HepG2 (cell line): ENCODE data around the gene FAM89B. TPM values are rescaled to one million over a fixed set of nuclear protein-coding genes. Genes with fewer than 3 reads are reported as not detected.

ENCODE experiments used
- ATAC-seq: fragments of 200-7000 bp; cut with Tn5 transposase; 3 replicates; pipeline ENCODE4 v1.9.1; 2020; ENCODE audit warnings: mild to moderate bottlenecking, moderate library complexity
- BruUV-seq: library from RNA; stranded (reverse); fragments of 400-500 nt; replicated peaks from 2 replicates; lab custom pipeline; 2021; lab: Mats Ljungman, UMichigan
- CTCF ChIA-PET: fragments of 300-600 bp; formaldehyde crosslinking; extraction: SDS; loops from one replicate; lab custom pipeline; 2021; ENCODE audit warnings: low total read pairs, inconsistent platforms, low intra/inter-chr PET ratio; lab: Yijun Ruan, JAX
- POLR2A ChIA-PET: fragments of 350-600 bp; sonication (Branson Sonifier 250); formaldehyde crosslinking; loops from one replicate; lab custom pipeline; 2020; ENCODE audit warnings: antibody characterized with exemption, inconsistent platforms; lab: Yijun Ruan, JAX
- DNase-seq: peaks from one replicate; pipeline ENCODE4 v3.0.0-alpha.2; 2015; ENCODE audit warnings: low spot score
- FAIRE-seq: peaks from 3 replicates; lab custom pipeline; 2011; peaks lifted over from hg19 to GRCh38; lab: Jason Lieb, UNC
- H2AFZ ChIP-seq: one replicate; pipeline ENCODE4 v1.6.1; 2011; ENCODE audit warnings: low read length, inconsistent platforms
- H3K27ac ChIP-seq: fragments of 300-600 bp; 3 replicates; pipeline ENCODE4 v1.8.0; 2011; ENCODE audit warnings: mixed run types, mild to moderate bottlenecking, mixed read lengths, low read length, inconsistent platforms; ENCODE audit not compliant: insufficient read depth; ENCODE audit errors: extremely low read length
- H3K27me3 ChIP-seq, 2 experiments: fragments of 200-600 bp in 1 of 2; 2 replicates in 1 of 2; 3 replicates in 1 of 2; pipeline versions ENCODE4 v1.6.0 to v1.8.0; 2011; ENCODE audit warnings: low read length in 2 of 2, mild to moderate bottlenecking in 2 of 2, moderate library complexity in 2 of 2, inconsistent platforms in 1 of 2; ENCODE audit not compliant: insufficient read depth in 2 of 2, control insufficient read depth in 1 of 2
- H3K36me3 ChIP-seq, 2 experiments: fragments of 200-600 bp in 1 of 2; replicated peaks in 1 of 2; 2 replicates in 1 of 2; 3 replicates in 1 of 2; pipeline versions ENCODE4 v1.5.1 to v1.8.0; 2011; ENCODE audit warnings: low read length in 2 of 2, inconsistent platforms in 1 of 2; ENCODE audit not compliant: insufficient read depth in 2 of 2, control insufficient read depth in 1 of 2
- H3K4me1 ChIP-seq: 2 replicates; pipeline ENCODE4 v1.5.1; 2012; ENCODE audit warnings: low read length, inconsistent platforms; ENCODE audit not compliant: insufficient read depth
- H3K4me2 ChIP-seq: 2 replicates; pipeline ENCODE4 v1.6.0; 2011; ENCODE audit warnings: low read depth, low read length, inconsistent platforms
- H3K4me3 ChIP-seq, 3 experiments: fragments of 200-600 bp in 1 of 3; sonication (generic), shearing (Covaris generic) in 1 of 3; replicated peaks in 1 of 3; 2 replicates each; pipeline ENCODE4 v1.5.1; 2011 to 2016; ENCODE audit warnings: low read length in 3 of 3, inconsistent platforms in 2 of 3, low read depth in 2 of 3, mild to moderate bottlenecking in 2 of 3, control low read depth in 1 of 3, mixed read lengths in 1 of 3; ENCODE audit not compliant: insufficient read depth in 1 of 3
- H3K79me2 ChIP-seq: one replicate; pipeline ENCODE4 v1.6.1; 2011; ENCODE audit warnings: low read length, inconsistent platforms; ENCODE audit not compliant: insufficient read depth
- H3K9ac ChIP-seq: 2 replicates; pipeline ENCODE4 v1.6.0; 2011; ENCODE audit warnings: mild to moderate bottlenecking, low read depth, low read length, inconsistent platforms; ENCODE audit not compliant: insufficient read depth
- H3K9me3 ChIP-seq: 2 replicates; pipeline ENCODE4 v1.5.1; 2012; ENCODE audit warnings: mild to moderate bottlenecking, low read length
- H4K20me1 ChIP-seq: 2 replicates; pipeline ENCODE4 v1.6.0; 2011; ENCODE audit warnings: inconsistent platforms, mild to moderate bottlenecking, low read length, moderate library complexity; ENCODE audit not compliant: insufficient read depth
- ARNTL ChIP-seq: sonication (generic); formaldehyde crosslinking; IDR thresholded peaks from 2 replicates; pipeline ENCODE4 v1.4.0; 2020; ENCODE audit warnings: mild to moderate bottlenecking, missing genetic modification reagents
- CSRNP2 ChIP-seq: sonication (generic); formaldehyde crosslinking; conservative IDR thresholded peaks from 2 replicates; pipeline ENCODE4 v1.8.0; 2022; ENCODE audit warnings: low read depth, missing genetic modification reagents
- FOXM1 ChIP-seq: sonication (generic); formaldehyde crosslinking; IDR thresholded peaks from 2 replicates; pipeline ENCODE4 v1.5.0; 2020; ENCODE audit warnings: missing genetic modification reagents
- HDAC6 ChIP-seq: fragments of 200-600 bp; sonication (generic); IDR thresholded peaks from 2 replicates; pipeline ENCODE4 v1.7.0; 2017; ENCODE audit warnings: mild to moderate bottlenecking, antibody characterized with exemption, low read length, low read depth
- HIVEP1 ChIP-seq: sonication (generic); formaldehyde crosslinking; IDR thresholded peaks from 2 replicates; pipeline ENCODE4 v1.4.0; 2020; ENCODE audit warnings: mild to moderate bottlenecking, missing genetic modification reagents
- NCOA1 ChIP-seq: sonication (generic); formaldehyde crosslinking; IDR thresholded peaks from 2 replicates; pipeline ENCODE4 v1.9.0; 2021; ENCODE audit warnings: missing genetic modification reagents
- SMAD3 ChIP-seq: sonication (generic); formaldehyde crosslinking; IDR thresholded peaks from 2 replicates; pipeline ENCODE4 v1.4.0; 2020; ENCODE audit warnings: missing genetic modification reagents
- XRCC5 ChIP-seq: fragments of 200-400 bp; formaldehyde crosslinking; optimal IDR thresholded peaks from 2 replicates; pipeline ENCODE3; 2017; ENCODE audit warnings: mild to moderate bottlenecking, low read length
- ZFX ChIP-seq: sonication (generic); formaldehyde crosslinking; IDR thresholded peaks from 2 replicates; pipeline ENCODE4 v1.4.0; 2020; ENCODE audit warnings: mild to moderate bottlenecking, low read depth, missing genetic modification reagents, moderate library complexity
- ZKSCAN5 ChIP-seq: sonication (generic); formaldehyde crosslinking; IDR thresholded peaks from 2 replicates; pipeline ENCODE4 v1.5.1; 2020; ENCODE audit warnings: mild to moderate bottlenecking, missing genetic modification reagents
- ZNF205 ChIP-seq: IDR thresholded peaks from 2 replicates; pipeline ENCODE4 v1.6.1; 2018; ENCODE audit warnings: missing biosample characterization, missing genetic modification reagents
- WGBS: methylation state at CpG from one replicate; pipeline ENCODE4 v1.1.6; 2017; ENCODE audit warnings: low lambda C conversion rate; 5-methylcytosine and 5-hydroxymethylcytosine counted together
- in situ Hi-C: cut with HindIII; loops from 2 replicates; pipeline ENCODE4 v1.10.0; 2017; ENCODE audit warnings: low pct_unique_long_range_greater_than_20kb; ENCODE audit not compliant: extremely low pct_ligation_motif_present
- intact Hi-C: fragments of 100-400 bp; cut with micrococcal nuclease; formaldehyde crosslinking; loops from one replicate; pipeline ENCODE4 v1.10.0; 2022; ENCODE audit not compliant: unreplicated experiment
- polyA plus RNA-seq, 8 experiments: library from polyadenylated mRNA; depleted of rRNA in 3 of 8; stranded (reverse) in 7 of 8; unstranded in 1 of 8; fragments of >200 nt; fragmentation: Illumina TruSeq in 4 of 8; extraction: Trizol in 4 of 8; gene quantifications; 2 replicates each; pipeline versions ENCODE4 v1.2.1 to v1.2.3, GENCODE V29; 2011 to 2016; ENCODE audit warnings: low read depth in 4 of 8, missing spikeins in 1 of 8, mixed read lengths in 1 of 8; ENCODE audit not compliant: insufficient read depth in 1 of 8
- total RNA-seq, 5 experiments: library from RNA; depleted of rRNA; stranded (reverse); fragments of >200 nt; fragmentation: Illumina TruSeq; extraction: Trizol; gene quantifications; 2 replicates each; pipeline ENCODE4 v1.2.3, GENCODE V29; 2016; ENCODE audit warnings: low read depth in 1 of 5
- TF ChIP-seq, protein P1 (sequence below): sonication (generic); formaldehyde crosslinking; conservative IDR thresholded peaks from 2 replicates; pipeline ENCODE4 v1.5.0; 2020; ENCODE audit warnings: missing genetic modification reagents

FAM89B gene
- total and polyA plus RNA-seq, 2 of the 13 experiments (the other 11 are each of a cell fraction or from before 2014, with no cell fraction given): 5.7 to 8.0 TPM

DNA sequence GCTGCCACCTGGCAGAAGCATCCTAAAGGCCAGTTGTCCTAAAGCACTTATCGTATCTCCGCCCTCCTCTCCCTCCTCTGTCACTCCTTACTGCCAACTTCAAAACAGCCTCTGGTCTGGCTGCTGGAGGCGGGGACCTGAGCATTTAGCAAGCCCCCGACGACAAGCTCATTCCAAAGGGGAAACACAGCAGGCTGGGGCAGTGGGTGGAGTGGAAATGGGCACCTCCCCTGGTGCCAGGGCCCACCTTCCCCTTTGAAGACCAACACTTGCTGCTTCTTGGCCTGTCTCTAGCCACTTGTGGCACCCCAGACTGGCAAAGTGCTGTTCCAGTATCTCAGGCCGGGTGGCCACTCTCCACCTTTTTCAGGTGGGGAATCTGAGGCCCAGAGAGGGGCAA lies 38.1 kb downstream of the FAM89B start:
- H3K27me3 ChIP-seq: no peaks in the 10 kb centered on the region; a peak in 1 of 5 replicates
- no peaks in the 10 kb centered on the region for H3K9me3 ChIP-seq
- peak overlapping the region; percentile 96 for H3K4me2 ChIP-seq
- FAIRE-seq (no peak), DNase-seq (no peak), ATAC-seq (no peak)
- no peak overlapping the region for H2AFZ ChIP-seq
- POLR2A ChIA-PET: interaction anchor here (0.8 to 1.3 kb wide), 7 partner anchors 10 to 59 kb away, joined by 3 to 4 read pairs (median 4); partner anchors contain the start of genes KCNK7, RELA and ZNRD2
- peaks cover 37% of the 10 kb centered on the region for H3K4me1 ChIP-seq
- peak overlapping the region in 1 of 3 experiments; percentile 97; a peak in 1 of 6 replicates for H3K4me3 ChIP-seq
- intact Hi-C loops (no loop called here), in situ Hi-C loops (loop anchor here (5.0 kb wide), 1 partner anchor 33 kb away; the partner anchor contains the start of gene EHBP1L1)
- H3K27ac ChIP-seq: peak overlapping the region; percentile 18
- WGBS: 74% methylated on average over 6 of the region's 6 CpGs
- CTCF ChIA-PET: no interaction called here
- peak overlapping the region; percentile 95; the same call in 1 of the 2 replicates for H3K9ac ChIP-seq
- no peak for TF ChIP-seq ARNTL
- no TSS peak for BruUV-seq
- peaks cover 26 to 54% of the 10 kb centered on the region in 2 experiments; a peak in 4 of 5 replicates for H3K36me3 ChIP-seq
- H3K79me2 ChIP-seq: peaks cover 52% of the 10 kb centered on the region
- H4K20me1 ChIP-seq: peaks cover 21% of the 10 kb centered on the region; the same call in 1 of the 2 replicates

- peaks cover 37% of the 10 kb centered on the region for H3K4me1 ChIP-seq
- peak overlapping the region; percentile 95 for H3K9ac ChIP-seq
- ChIA-PET CTCF (no interaction called here), POLR2A (interaction anchor here (0.8 to 4.3 kb wide), 5 partner anchors 9 to 59 kb away, joined by 3 to 47 read pairs (median 4); partner anchors contain the start of gene ZNRD2)
- FAIRE-seq: no peak
- in situ Hi-C loops: loop anchor here (5.0 kb wide), 1 partner anchor 34 kb away; the partner anchor contains the start of gene EHBP1L1
- peak overlapping the region; percentile 84 to 97 (median 94); a peak in 5 of 6 replicates for H3K4me3 ChIP-seq
- DNase-seq: no peak
- no TSS peak for BruUV-seq
- peak overlapping the region; percentile 96 for H3K4me2 ChIP-seq
- intact Hi-C loops: no loop called here
- H4K20me1 ChIP-seq: peaks cover 21% of the 10 kb centered on the region; the same call in 1 of the 2 replicates
- peaks cover 20 to 46% of the 10 kb centered on the region in 2 experiments; a peak in 4 of 5 replicates for H3K36me3 ChIP-seq
- WGBS: 80% methylated on average over 7 of the region's 10 CpGs
- no peak for ATAC-seq
- H3K27ac ChIP-seq: peak overlapping the region; percentile 31
- peaks cover 52% of the 10 kb centered on the region for H3K79me2 ChIP-seq
- H3K27me3 ChIP-seq: no peaks in the 10 kb centered on the region; a peak in 1 of 5 replicates
- no peak overlapping the region for H2AFZ ChIP-seq
- H3K9me3 ChIP-seq: no peaks in the 10 kb centered on the region
- TF ChIP-seq CSRNP2 (CRISPR knock-in tag) (no peak), HIVEP1 (CRISPR knock-in tag) (peak; percentile 46; the same call in 1 of the 2 replicates), NCOA1 (CRISPR knock-in tag) (no peak), FOXM1 (CRISPR knock-in tag) (no peak), HDAC6 (no peak), ZNF205 (CRISPR knock-in tag) (no peak), XRCC5 (peak; percentile 18), SMAD3 (CRISPR knock-in tag) (no peak), ZFX (CRISPR knock-in tag) (no peak), ZKSCAN5 (CRISPR knock-in tag) (no peak)
- TF ChIP-seq, protein P1, sequence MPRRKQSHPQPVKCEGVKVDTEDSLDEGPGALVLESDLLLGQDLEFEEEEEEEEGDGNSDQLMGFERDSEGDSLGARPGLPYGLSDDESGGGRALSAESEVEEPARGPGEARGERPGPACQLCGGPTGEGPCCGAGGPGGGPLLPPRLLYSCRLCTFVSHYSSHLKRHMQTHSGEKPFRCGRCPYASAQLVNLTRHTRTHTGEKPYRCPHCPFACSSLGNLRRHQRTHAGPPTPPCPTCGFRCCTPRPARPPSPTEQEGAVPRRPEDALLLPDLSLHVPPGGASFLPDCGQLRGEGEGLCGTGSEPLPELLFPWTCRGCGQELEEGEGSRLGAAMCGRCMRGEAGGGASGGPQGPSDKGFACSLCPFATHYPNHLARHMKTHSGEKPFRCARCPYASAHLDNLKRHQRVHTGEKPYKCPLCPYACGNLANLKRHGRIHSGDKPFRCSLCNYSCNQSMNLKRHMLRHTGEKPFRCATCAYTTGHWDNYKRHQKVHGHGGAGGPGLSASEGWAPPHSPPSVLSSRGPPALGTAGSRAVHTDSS: no peak
These were observed 38.9 kb downstream of the FAM89B start for GRCh38 chr11:65611028-65611757.
